Measurements from ENCODE around the gene KCNT2. TPM values are rescaled to one million over a fixed set of nuclear protein-coding genes. Genes with fewer than 3 reads are reported as not detected.

Gene KCNT2
- total and polyA plus RNA-seq, 10 of the 15 experiments (the other 5 are each of a cell fraction or from before 2014, with no cell fraction given) = not detected

DNA sequence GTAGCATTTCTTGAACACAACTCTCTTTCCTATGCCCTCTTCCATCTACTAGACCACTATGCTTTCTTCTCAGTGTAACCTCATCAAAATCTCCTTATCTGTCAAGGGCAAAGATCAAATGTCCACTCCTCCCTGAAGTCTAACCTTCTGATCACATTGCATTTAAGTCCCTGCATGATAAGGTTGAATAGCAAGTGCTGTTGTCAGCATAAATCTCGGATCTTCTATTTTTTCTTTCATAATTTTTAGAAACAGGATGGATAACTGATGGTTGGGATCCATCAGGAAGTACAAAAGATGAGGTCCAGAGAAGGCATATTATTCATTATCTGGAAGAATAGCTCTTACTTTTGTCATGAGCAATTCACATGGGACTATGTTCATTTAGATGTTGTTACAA is 41.0 kb downstream of the KCNT2 start:
- Histone ChIP-seq H3K27me3 (replicated peaks in 1 of 2; ENCODE audit: control insufficient read depth in 2 of 2, insufficient read depth in 2 of 2, low read length in 1 of 2) (no peaks in the 10 kb centered on the region), H3K9ac (ENCODE audit: control insufficient read depth, insufficient read depth, low read length) (no peak overlapping the region), H4K20me1 (ENCODE audit: control insufficient read depth, insufficient read depth) (no peaks in the 10 kb centered on the region), H3K79me2 (ENCODE audit: control insufficient read depth, insufficient read depth, low read length) (no peaks in the 10 kb centered on the region), H3K9me3 (replicated peaks; ENCODE audit: control insufficient read depth, insufficient read depth, low read length) (no peaks in the 10 kb centered on the region), H3K4me1 (ENCODE audit: control insufficient read depth, insufficient read depth, low read length) (no peaks in the 10 kb centered on the region), H3K36me3 (ENCODE audit: control insufficient read depth in 2 of 2, insufficient read depth in 2 of 2, low read length in 1 of 2) (no peaks in the 10 kb centered on the region), H2AFZ (ENCODE audit: control insufficient read depth, low read depth, low read length) (no peak overlapping the region), H3K4me2 (ENCODE audit: control insufficient read depth, insufficient read depth) (no peak overlapping the region), H3K27ac (ENCODE audit: control insufficient read depth, insufficient read depth) (no peak overlapping the region), H3K4me3 (no peak overlapping the region)
- no peak for TF ChIP-seq NR2C1 (IDR thresholded peaks at IDR 0.05)
- in situ Hi-C loops (cut with MboI) = no loop called here
- ChIA-PET POLR2A (no interaction called here), SMC1A (ENCODE audit: uncharacterized antibody, unreplicated experiment) (no interaction called here), CTCF (interaction anchor here (1.6 kb wide), 1 partner anchor 21 kb away, joined by 3 read pairs; no protein-coding TSS in a partner anchor), RAD21 (ENCODE audit: unreplicated experiment) (no interaction called here)
- DNase-seq (ENCODE audit: low read depth, low spot score) = no peak
- no peak for FAIRE-seq
- 5% methylated on average over 1 of the region's 1 CpG for WGBS (ENCODE audit: insufficient coverage, insufficient replicate concordance, low lambda C conversion rate, missing lambda C conversion rate)
- ATAC-seq = no peak
- BruUV-seq (replicated peaks) = no TSS peak
- intact Hi-C loops (cut with micrococcal nuclease; ENCODE audit: unreplicated experiment) = no loop called here

DNA sequence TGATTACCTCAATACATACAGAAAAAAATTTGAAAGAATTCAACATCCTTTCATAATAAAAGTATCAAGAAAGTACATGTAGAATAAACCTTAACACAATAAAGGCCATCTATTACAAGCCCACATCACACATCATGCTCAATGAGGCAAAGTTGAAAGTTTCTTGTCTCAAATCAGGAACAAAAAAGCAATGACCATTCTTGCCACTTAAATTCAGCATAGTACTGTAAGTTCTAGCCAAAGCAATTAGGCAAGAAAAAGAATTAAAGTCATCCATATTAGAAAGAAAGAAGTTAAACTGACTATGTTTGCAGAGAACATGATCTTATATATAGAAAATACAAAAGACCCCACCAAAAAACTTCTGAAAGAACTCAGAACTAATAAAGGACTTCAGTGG is 44.5 kb downstream of the KCNT2 start:
- SMC1A ChIA-PET (ENCODE audit: uncharacterized antibody, unreplicated experiment) = no interaction called here
- Histone ChIP-seq H2AFZ (ENCODE audit: control insufficient read depth, low read depth, low read length) (no peak overlapping the region), H3K4me2 (ENCODE audit: control insufficient read depth, insufficient read depth) (no peak overlapping the region), H3K79me2 (ENCODE audit: control insufficient read depth, insufficient read depth, low read length) (no peaks in the 10 kb centered on the region), H3K4me3 (no peak overlapping the region), H3K36me3 (ENCODE audit: control insufficient read depth in 2 of 2, insufficient read depth in 2 of 2, low read length in 1 of 2) (no peaks in the 10 kb centered on the region), H3K4me1 (ENCODE audit: control insufficient read depth, insufficient read depth, low read length) (no peaks in the 10 kb centered on the region), H3K27me3 (replicated peaks in 1 of 2; ENCODE audit: control insufficient read depth in 2 of 2, insufficient read depth in 2 of 2, low read length in 1 of 2) (no peaks in the 10 kb centered on the region), H3K9me3 (replicated peaks; ENCODE audit: control insufficient read depth, insufficient read depth, low read length) (no peaks in the 10 kb centered on the region), H4K20me1 (ENCODE audit: control insufficient read depth, insufficient read depth) (no peaks in the 10 kb centered on the region), H3K27ac (ENCODE audit: control insufficient read depth, insufficient read depth) (no peak overlapping the region), H3K9ac (ENCODE audit: control insufficient read depth, insufficient read depth, low read length) (no peak overlapping the region)
- in situ Hi-C loops (cut with MboI) = no loop called here
- CTCF ChIA-PET = no interaction called here
- ATAC-seq = no peak
- intact Hi-C loops (cut with micrococcal nuclease; ENCODE audit: unreplicated experiment) = no loop called here
- RAD21 ChIA-PET (ENCODE audit: unreplicated experiment) = no interaction called here
- POLR2A ChIA-PET = no interaction called here
- BruUV-seq (replicated peaks) = no TSS peak
- FAIRE-seq = no peak
- DNase-seq (ENCODE audit: low read depth, low spot score) = no peak
- TF ChIP-seq MTA3 (IDR thresholded peaks at IDR 0.05; ENCODE audit: borderline replicate concordance, low read length) (no peak), MXI1 (IDR thresholded peaks at IDR 0.05; ENCODE audit: low read depth, low read length) (no peak), FOS (IDR thresholded peaks at IDR 0.05; ENCODE audit: borderline replicate concordance, extremely low read depth, insufficient read length) (no peak), POLR2AphosphoS5 (IDR thresholded peaks at IDR 0.05; ENCODE audit: low read length) (no peak), ATF7 (IDR thresholded peaks at IDR 0.05; ENCODE audit: low read depth) (no peak), RAD21 (IDR thresholded peaks at IDR 0.05; ENCODE audit: insufficient read depth, low read depth, low read length) (no peak), SMAD5 (IDR thresholded peaks at IDR 0.05; ENCODE audit: low read depth) (no peak), RB1 (IDR thresholded peaks at IDR 0.05; ENCODE audit: borderline replicate concordance) (no peak), WRNIP1 (IDR thresholded peaks at IDR 0.05; ENCODE audit: borderline replicate concordance, low read depth, low read length) (no peak), STAT1 (conservative IDR thresholded peaks at IDR 0.05) (no peak), SREBF1 (IDR thresholded peaks at IDR 0.05; ENCODE audit: low read length) (no peak), BRCA1 (IDR thresholded peaks at IDR 0.05; ENCODE audit: low read depth, low read length) (no peak)
- TF ChIP-seq, protein P1, sequence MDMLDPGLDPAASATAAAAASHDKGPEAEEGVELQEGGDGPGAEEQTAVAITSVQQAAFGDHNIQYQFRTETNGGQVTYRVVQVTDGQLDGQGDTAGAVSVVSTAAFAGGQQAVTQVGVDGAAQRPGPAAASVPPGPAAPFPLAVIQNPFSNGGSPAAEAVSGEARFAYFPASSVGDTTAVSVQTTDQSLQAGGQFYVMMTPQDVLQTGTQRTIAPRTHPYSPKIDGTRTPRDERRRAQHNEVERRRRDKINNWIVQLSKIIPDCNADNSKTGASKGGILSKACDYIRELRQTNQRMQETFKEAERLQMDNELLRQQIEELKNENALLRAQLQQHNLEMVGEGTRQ (IDR thresholded peaks at IDR 0.05; ENCODE audit: borderline replicate concordance, low read depth, low read length) = no peak
- TF ChIP-seq, protein P2, sequence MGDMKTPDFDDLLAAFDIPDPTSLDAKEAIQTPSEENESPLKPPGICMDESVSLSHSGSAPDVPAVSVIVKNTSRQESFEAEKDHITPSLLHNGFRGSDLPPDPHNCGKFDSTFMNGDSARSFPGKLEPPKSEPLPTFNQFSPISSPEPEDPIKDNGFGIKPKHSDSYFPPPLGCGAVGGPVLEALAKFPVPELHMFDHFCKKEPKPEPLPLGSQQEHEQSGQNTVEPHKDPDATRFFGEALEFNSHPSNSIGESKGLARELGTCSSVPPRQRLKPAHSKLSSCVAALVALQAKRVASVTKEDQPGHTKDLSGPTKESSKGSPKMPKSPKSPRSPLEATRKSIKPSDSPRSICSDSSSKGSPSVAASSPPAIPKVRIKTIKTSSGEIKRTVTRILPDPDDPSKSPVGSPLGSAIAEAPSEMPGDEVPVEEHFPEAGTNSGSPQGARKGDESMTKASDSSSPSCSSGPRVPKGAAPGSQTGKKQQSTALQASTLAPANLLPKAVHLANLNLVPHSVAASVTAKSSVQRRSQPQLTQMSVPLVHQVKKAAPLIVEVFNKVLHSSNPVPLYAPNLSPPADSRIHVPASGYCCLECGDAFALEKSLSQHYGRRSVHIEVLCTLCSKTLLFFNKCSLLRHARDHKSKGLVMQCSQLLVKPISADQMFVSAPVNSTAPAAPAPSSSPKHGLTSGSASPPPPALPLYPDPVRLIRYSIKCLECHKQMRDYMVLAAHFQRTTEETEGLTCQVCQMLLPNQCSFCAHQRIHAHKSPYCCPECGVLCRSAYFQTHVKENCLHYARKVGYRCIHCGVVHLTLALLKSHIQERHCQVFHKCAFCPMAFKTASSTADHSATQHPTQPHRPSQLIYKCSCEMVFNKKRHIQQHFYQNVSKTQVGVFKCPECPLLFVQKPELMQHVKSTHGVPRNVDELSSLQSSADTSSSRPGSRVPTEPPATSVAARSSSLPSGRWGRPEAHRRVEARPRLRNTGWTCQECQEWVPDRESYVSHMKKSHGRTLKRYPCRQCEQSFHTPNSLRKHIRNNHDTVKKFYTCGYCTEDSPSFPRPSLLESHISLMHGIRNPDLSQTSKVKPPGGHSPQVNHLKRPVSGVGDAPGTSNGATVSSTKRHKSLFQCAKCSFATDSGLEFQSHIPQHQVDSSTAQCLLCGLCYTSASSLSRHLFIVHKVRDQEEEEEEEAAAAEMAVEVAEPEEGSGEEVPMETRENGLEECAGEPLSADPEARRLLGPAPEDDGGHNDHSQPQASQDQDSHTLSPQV (IDR thresholded peaks at IDR 0.05) = no peak

Measured in GM12878 (cell line).